Measurements from ENCODE around the gene PRELID2. TPM values are rescaled to one million over a fixed set of nuclear protein-coding genes. Genes with fewer than 3 reads are reported as not detected.

PRELID2 gene
- total RNA-seq, 1 donor from 2014 or later: 21.4 TPM

DNA sequence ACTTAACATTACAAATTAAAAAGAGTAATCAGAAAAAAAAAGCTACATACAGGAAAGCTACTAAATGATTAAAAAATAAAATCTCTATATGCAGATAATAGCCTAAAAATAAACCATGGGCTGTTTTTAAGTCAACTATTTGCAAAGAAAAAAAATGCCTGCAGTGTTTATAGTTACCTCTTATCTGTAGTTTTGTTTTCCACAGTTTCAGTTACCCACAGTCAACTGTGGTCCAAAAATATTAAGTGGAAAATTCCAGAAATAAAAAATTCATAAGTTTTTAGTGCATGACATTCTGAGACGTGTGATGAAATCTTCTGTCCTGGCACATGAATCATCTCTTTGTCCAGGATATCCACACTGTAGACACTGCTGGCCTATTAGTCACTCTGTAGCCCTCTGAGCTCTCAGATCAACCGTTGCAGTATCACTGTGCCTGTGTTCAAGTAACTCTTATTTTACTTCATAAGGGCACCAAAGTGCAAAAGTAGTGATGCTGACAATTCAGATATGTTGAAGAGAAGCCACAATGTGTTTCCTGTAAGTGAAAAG, 59.2 kb downstream of the PRELID2 start:
- H3K27me3 Mint-ChIP-seq: no peaks in the 10 kb centered on the region
- no peak for DNase-seq (ENCODE audit: low spot score, unreplicated experiment)
- no peak overlapping the region for H3K27ac Mint-ChIP-seq
- peaks cover 7% of the 10 kb centered on the region for H3K9me3 Mint-ChIP-seq (ENCODE audit: low read depth)
- H3K4me3 Mint-ChIP-seq (ENCODE audit: low read depth): no peak overlapping the region
- no peaks in the 10 kb centered on the region for H3K4me1 Mint-ChIP-seq (ENCODE audit: low read depth)
- TF ChIP-seq, protein P1, sequence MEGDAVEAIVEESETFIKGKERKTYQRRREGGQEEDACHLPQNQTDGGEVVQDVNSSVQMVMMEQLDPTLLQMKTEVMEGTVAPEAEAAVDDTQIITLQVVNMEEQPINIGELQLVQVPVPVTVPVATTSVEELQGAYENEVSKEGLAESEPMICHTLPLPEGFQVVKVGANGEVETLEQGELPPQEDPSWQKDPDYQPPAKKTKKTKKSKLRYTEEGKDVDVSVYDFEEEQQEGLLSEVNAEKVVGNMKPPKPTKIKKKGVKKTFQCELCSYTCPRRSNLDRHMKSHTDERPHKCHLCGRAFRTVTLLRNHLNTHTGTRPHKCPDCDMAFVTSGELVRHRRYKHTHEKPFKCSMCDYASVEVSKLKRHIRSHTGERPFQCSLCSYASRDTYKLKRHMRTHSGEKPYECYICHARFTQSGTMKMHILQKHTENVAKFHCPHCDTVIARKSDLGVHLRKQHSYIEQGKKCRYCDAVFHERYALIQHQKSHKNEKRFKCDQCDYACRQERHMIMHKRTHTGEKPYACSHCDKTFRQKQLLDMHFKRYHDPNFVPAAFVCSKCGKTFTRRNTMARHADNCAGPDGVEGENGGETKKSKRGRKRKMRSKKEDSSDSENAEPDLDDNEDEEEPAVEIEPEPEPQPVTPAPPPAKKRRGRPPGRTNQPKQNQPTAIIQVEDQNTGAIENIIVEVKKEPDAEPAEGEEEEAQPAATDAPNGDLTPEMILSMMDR (IDR thresholded peaks at IDR 0.05; ENCODE audit: unreplicated experiment): no peak
- H3K36me3 Mint-ChIP-seq (ENCODE audit: insufficient read depth): peaks cover 4% of the 10 kb centered on the region

DNA sequence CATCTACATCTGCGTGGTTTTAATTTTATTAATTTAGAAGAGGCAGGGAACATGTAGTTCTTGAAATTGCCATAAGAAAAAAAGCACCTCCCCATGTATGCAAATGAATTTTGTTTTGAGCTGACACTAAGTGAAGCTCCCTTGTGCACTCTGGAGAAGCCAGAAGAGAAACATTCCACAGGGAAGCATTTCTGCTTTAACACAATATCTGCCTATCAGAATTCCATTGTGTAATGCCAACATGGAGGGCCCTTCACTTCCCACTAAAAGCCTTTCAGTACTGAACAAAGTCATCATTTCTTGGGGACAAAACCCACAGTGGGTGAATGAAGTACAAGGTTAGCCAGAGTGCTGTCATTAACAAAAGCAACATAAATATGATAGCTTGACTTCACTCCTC, 59.7 kb downstream of the PRELID2 start:
- H3K36me3 Mint-ChIP-seq (ENCODE audit: insufficient read depth): peaks cover 4% of the 10 kb centered on the region
- H3K27ac Mint-ChIP-seq: no peak overlapping the region
- H3K27me3 Mint-ChIP-seq: no peaks in the 10 kb centered on the region

DNA sequence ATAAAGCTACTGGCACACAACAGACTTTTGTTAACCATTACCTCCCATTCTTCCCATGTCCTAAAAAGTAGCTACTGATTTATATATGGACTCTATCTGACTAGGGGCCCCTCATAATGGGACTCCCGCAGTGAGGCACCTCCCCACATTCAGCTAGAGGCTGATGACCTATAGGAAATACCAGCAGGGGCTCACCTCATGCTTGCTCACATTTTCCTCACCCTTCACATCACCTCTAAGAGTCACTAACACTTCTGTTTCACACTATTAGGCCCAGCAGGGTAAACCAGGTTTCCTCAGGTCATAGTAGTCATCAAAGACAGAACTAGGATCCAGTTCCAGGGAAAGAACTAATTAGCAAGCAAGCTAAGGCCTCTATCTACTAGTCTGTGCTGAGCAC, 60.7 kb downstream of the PRELID2 start:
- H3K9me3 Mint-ChIP-seq (ENCODE audit: low read depth): peaks cover 7% of the 10 kb centered on the region
- H3K36me3 Mint-ChIP-seq (ENCODE audit: insufficient read depth): peaks cover 4% of the 10 kb centered on the region
- H3K27me3 Mint-ChIP-seq: no peaks in the 10 kb centered on the region
- TF ChIP-seq, protein P1 (IDR thresholded peaks at IDR 0.05; ENCODE audit: unreplicated experiment): no peak
- no peak overlapping the region for H3K27ac Mint-ChIP-seq
- DNase-seq (ENCODE audit: low spot score, unreplicated experiment): no peak
- no peak overlapping the region for H3K4me3 Mint-ChIP-seq (ENCODE audit: low read depth)
- no peaks in the 10 kb centered on the region for H3K4me1 Mint-ChIP-seq (ENCODE audit: low read depth)

More for the DNA sequence above, 59.7 kb downstream of the PRELID2 start:
- no peaks in the 10 kb centered on the region for H3K4me1 Mint-ChIP-seq (ENCODE audit: low read depth)
- peaks cover 7% of the 10 kb centered on the region for H3K9me3 Mint-ChIP-seq (ENCODE audit: low read depth)
- TF ChIP-seq, protein P1 (IDR thresholded peaks at IDR 0.05; ENCODE audit: unreplicated experiment): no peak
- H3K4me3 Mint-ChIP-seq (ENCODE audit: low read depth): no peak overlapping the region
- no peak for DNase-seq (ENCODE audit: low spot score, unreplicated experiment)

DNA sequence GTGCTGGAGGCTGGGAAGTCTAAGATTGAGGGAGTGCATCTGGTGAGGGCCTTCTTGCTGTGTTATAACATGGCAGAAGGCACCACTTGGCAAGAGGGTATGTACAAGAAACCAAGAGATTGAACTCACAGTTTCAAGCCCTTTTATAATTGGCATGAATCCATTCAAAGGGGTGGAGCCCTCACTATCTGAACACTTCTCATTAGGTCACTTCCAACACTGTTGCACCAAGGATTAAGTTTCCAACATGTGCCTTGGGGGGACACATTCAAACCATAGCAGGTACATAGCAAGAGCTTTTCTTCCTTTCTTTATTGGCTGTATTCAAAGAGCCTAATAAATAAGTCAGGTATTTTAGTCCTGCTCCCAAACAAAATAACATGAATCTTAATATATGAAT, 62.7 kb downstream of the PRELID2 start:
- TF ChIP-seq, protein P1 (IDR thresholded peaks at IDR 0.05; ENCODE audit: unreplicated experiment): no peak
- Mint-ChIP-seq H3K27ac (no peak overlapping the region), H3K36me3 (ENCODE audit: insufficient read depth) (peaks cover 6% of the 10 kb centered on the region), H3K9me3 (ENCODE audit: low read depth) (peaks cover 7% of the 10 kb centered on the region), H3K27me3 (no peaks in the 10 kb centered on the region), H3K4me1 (ENCODE audit: low read depth) (peaks cover 11% of the 10 kb centered on the region), H3K4me3 (ENCODE audit: low read depth) (no peak overlapping the region)
- no peak for DNase-seq (ENCODE audit: low spot score, unreplicated experiment)

DNA sequence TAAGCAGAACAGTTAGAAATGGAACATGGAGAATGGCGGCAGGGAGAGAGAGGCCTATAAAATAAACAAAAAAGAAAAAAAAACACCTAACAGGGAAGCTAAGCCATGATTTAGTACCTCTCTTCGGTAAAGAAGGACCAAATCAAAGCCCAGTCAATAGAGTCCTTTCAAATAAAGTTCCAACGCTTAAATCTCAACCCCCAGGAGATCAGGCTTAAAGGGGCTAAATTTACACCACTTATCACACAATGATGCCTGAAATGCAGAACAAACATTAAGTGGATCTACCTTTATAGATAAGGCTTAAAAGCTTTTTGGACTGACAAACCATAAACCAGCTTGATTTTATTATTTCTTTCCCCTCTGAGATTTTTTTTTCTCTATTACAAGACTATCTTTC, 66.3 kb downstream of the PRELID2 start:
- Mint-ChIP-seq H3K27me3 (no peaks in the 10 kb centered on the region), H3K4me1 (ENCODE audit: low read depth) (peaks cover 11% of the 10 kb centered on the region), H3K36me3 (ENCODE audit: insufficient read depth) (peaks cover 12% of the 10 kb centered on the region)

More for the DNA sequence above, 66.3 kb downstream of the PRELID2 start:
- no peak overlapping the region for H3K4me3 Mint-ChIP-seq (ENCODE audit: low read depth)
- no peak for DNase-seq (ENCODE audit: low spot score, unreplicated experiment)
- H3K9me3 Mint-ChIP-seq (ENCODE audit: low read depth): peaks cover 10% of the 10 kb centered on the region
- TF ChIP-seq, protein P1 (IDR thresholded peaks at IDR 0.05; ENCODE audit: unreplicated experiment): no peak
- H3K27ac Mint-ChIP-seq: no peak overlapping the region
